Esophagus (tissue), 2 donors: Measurements from ENCODE around the gene SEMG1. TPM values are rescaled to one million over a fixed set of nuclear protein-coding genes. Genes with fewer than 3 reads are reported as not detected.

Experiments used
- H3K27ac ChIP-seq, 2 donors: one replicate each; pipeline ENCODE4 v1.5.1; 2013; ENCODE audit warnings: low read depth in 2 of 2, mild to moderate bottlenecking in 2 of 2, inconsistent platforms in 1 of 2, low read length in 1 of 2, moderate library complexity in 1 of 2
- H3K27me3 ChIP-seq, 2 donors: one replicate each; pipeline ENCODE4 v1.6.1; 2013; ENCODE audit warnings: low read length in 2 of 2, control low read depth in 1 of 2, mild to moderate bottlenecking in 1 of 2; ENCODE audit not compliant: insufficient read depth in 2 of 2, control insufficient read depth in 1 of 2
- H3K36me3 ChIP-seq, 2 donors: one replicate each; pipeline ENCODE4 v1.6.1; 2013; ENCODE audit warnings: low read length in 1 of 2; ENCODE audit not compliant: control insufficient read depth in 2 of 2, insufficient read depth in 2 of 2
- H3K4me1 ChIP-seq, 2 donors: one replicate each; pipeline ENCODE4 v1.6.1; 2013; ENCODE audit warnings: low read length in 1 of 2; ENCODE audit not compliant: control insufficient read depth in 2 of 2, insufficient read depth in 2 of 2
- H3K4me3 ChIP-seq, 2 donors: one replicate each; pipeline ENCODE4 v1.5.1; 2013; ENCODE audit warnings: low read length in 2 of 2, mild to moderate bottlenecking in 2 of 2, low read depth in 1 of 2, moderate library complexity in 1 of 2
- H3K9me3 ChIP-seq, 2 donors: one replicate each; pipeline ENCODE4 v1.6.1; 2013; ENCODE audit warnings: mild to moderate bottlenecking in 2 of 2, low read depth in 1 of 2, low read length in 1 of 2, moderate library complexity in 1 of 2; ENCODE audit not compliant: control insufficient read depth in 2 of 2, insufficient read depth in 1 of 2
- WGBS, 2 donors: extraction: QIAGEN DNeasy Blood & Tissue Kit; methylation state at CpG; one replicate each; pipeline ENCODE4 v1.1.7; 2013; 5-methylcytosine and 5-hydroxymethylcytosine counted together
- polyA plus RNA-seq, 2 donors: library from polyadenylated mRNA; stranded (reverse); fragments of 200-250 nt; gene quantifications; one replicate each; pipeline ENCODE4 v1.2.3, GENCODE V29; 2013
- donor health status: healthy with polysubstance abuse.
- donor health status: Bipolar disorder and iron deficiency.

The SEMG1 gene
- polyA plus RNA-seq, 2 donors = not detected

DNA sequence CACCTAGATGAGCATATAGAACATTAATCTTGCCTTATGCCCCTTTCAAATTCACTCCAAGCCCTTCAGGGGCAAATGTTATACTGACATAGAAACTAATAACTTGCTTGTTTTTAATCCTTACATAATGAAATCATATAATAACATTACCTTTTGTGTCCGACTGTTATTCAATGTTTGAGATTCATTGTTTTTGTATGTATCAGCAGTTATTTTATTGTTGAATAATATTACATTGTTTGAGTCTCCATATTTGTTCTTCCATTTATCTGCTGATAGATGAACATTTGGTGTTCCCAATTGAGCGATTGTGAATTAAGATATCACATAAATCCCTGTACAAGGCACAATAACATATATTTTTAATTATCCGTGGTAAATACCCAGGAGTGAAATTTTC is 6.0 kb downstream of the SEMG1 start:
- no peaks in the 10 kb centered on the region for H3K4me1 ChIP-seq
- H3K27me3 ChIP-seq = peaks cover 0 to 4% of the 10 kb centered on the region in 2 donors
- no peak overlapping the region for H3K27ac ChIP-seq
- 85 to 86% methylated on average over 3 of the region's 3 CpGs for WGBS, 2 donors
- no peaks in the 10 kb centered on the region for H3K9me3 ChIP-seq
- no peaks in the 10 kb centered on the region for H3K36me3 ChIP-seq
- no peak overlapping the region for H3K4me3 ChIP-seq

DNA sequence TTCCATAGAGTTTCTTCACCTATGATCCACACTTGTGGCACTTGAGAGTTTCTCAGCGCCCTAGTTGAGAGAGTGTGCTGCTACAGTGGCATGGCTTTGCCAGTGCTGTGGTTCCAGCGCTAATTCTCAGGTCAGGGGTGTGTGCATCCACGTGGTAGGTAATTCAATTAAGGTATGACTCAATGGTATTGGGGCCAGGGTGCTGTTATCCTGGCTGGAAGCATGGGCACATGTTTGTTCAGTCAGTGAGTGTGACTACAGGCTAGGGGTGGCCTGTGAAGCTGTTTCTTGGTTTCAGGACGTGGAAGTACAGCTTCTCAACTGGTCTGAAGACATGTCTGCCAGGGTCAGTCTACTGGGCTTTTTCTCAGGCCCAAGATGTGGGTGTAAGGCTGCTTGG is 11.3 kb downstream of the SEMG1 start:
- Histone ChIP-seq H3K4me3 (no peak overlapping the region), H3K4me1 (peaks cover 0 to 3% of the 10 kb centered on the region in 2 donors), H3K27me3 (no peaks in the 10 kb centered on the region), H3K36me3 (no peaks in the 10 kb centered on the region), H3K27ac (no peak overlapping the region), H3K9me3 (no peaks in the 10 kb centered on the region)
- WGBS, 2 donors = 66 to 70% methylated on average over 4 of the region's 4 CpGs

DNA sequence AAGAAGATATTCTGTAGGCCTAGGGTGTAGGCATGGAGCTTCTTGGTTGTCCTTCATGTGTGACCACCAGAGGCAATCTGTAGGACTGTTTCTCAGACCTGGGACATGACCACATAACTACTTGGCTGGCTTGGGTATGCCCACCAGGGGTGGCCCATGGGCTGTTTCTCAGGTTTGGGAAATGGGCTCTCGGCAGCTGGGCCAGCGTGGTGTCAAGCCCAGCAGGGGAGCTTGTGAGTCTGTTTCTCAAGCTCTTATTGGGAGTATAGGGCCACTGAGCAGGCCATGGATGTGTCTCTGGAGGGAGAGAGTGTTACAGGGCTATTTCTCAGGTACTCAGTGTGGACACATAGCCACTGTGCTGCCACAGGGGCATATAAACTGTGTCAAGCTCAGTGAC is 11.8 kb downstream of the SEMG1 start:
- 86 to 92% methylated on average over 2 of the region's 2 CpGs for WGBS, 2 donors
- H3K27me3 ChIP-seq = no peaks in the 10 kb centered on the region
- no peaks in the 10 kb centered on the region for H3K36me3 ChIP-seq
- no peak overlapping the region for H3K27ac ChIP-seq
- H3K4me1 ChIP-seq = peaks cover 0 to 3% of the 10 kb centered on the region in 2 donors
- no peak overlapping the region for H3K4me3 ChIP-seq
- no peaks in the 10 kb centered on the region for H3K9me3 ChIP-seq

DNA sequence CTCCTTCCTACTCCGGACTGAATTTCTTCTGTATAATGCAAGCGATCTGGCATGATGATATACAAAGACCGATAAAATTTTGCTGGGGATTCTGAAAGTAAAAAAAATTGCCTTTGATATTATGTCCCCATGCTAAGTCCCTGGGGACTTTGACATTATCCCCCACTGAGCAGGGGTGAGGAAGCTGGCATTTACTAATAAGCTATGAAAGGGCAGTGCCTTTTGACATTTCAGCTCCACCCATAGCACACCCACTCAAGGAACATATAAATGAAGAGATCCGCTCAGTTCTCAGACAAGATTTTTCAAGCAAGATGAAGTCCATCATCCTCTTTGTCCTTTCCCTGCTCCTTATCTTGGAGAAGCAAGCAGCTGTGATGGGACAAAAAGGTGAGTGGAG is 14.2 kb downstream of the SEMG1 start, which contains the start of gene SEMG2:
Gene SEMG2 (plus strand): TSS at position 298 of the 400 bp plus-strand sequence. CDS start 17 bp downstream, at position 315.
- no peaks in the 10 kb centered on the region for H3K36me3 ChIP-seq
- WGBS, 2 donors = 91 to 94% methylated on average over 4 of the region's 4 CpGs
- H3K4me1 ChIP-seq = peaks cover 0 to 3% of the 10 kb centered on the region in 2 donors
- no peaks in the 10 kb centered on the region for H3K27me3 ChIP-seq
- H3K27ac ChIP-seq = no peak within 1 kb of the TSS
- no peaks in the 10 kb centered on the region for H3K9me3 ChIP-seq
- no peak within 1 kb of the TSS for H3K4me3 ChIP-seq

DNA sequence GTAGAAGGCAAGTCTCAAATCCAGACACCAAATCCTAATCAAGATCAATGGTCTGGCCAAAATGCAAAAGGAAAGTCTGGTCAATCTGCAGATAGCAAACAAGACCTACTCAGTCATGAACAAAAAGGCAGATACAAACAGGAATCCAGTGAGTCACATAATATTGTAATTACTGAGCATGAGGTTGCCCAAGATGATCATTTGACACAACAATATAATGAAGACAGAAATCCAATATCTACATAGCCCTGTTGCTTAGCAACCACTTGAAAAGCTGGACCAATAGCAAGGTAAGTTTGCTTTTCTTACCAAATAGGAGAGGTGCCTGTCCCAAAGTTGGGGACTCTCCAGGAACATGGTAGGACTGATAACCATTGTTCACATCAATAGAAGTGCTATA is 16.3 kb downstream of the SEMG1 start:
- Histone ChIP-seq H3K27me3 (no peaks in the 10 kb centered on the region), H3K27ac (no peak overlapping the region), H3K36me3 (no peaks in the 10 kb centered on the region), H3K9me3 (no peaks in the 10 kb centered on the region), H3K4me3 (no peak overlapping the region), H3K4me1 (peaks cover 0 to under 1% of the 10 kb centered on the region in 2 donors)

DNA sequence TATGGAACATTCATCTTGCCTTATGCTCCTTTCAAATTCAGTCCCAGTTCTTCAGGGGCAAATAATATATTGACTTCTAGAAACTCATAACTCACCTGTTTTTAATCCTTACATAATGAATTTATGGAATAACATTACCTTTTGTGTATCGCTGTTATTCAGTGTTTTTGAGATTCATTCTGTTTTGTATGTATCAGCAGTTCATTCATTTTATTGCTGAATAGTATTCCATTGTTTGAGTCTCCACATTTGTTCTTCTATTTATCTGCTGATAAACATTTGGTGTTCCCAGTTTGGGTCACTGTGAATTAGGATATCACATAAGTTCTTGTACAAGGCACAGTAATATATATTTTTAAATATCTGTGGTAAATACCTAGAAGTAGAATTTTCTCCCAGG is 19.5 kb downstream of the SEMG1 start:
- WGBS, 2 donors = 76% methylated on average over 1 of the region's 1 CpG
- Histone ChIP-seq H3K9me3 (no peaks in the 10 kb centered on the region), H3K27me3 (no peaks in the 10 kb centered on the region), H3K27ac (no peak overlapping the region), H3K4me3 (no peak overlapping the region), H3K4me1 (no peaks in the 10 kb centered on the region), H3K36me3 (no peaks in the 10 kb centered on the region)

DNA sequence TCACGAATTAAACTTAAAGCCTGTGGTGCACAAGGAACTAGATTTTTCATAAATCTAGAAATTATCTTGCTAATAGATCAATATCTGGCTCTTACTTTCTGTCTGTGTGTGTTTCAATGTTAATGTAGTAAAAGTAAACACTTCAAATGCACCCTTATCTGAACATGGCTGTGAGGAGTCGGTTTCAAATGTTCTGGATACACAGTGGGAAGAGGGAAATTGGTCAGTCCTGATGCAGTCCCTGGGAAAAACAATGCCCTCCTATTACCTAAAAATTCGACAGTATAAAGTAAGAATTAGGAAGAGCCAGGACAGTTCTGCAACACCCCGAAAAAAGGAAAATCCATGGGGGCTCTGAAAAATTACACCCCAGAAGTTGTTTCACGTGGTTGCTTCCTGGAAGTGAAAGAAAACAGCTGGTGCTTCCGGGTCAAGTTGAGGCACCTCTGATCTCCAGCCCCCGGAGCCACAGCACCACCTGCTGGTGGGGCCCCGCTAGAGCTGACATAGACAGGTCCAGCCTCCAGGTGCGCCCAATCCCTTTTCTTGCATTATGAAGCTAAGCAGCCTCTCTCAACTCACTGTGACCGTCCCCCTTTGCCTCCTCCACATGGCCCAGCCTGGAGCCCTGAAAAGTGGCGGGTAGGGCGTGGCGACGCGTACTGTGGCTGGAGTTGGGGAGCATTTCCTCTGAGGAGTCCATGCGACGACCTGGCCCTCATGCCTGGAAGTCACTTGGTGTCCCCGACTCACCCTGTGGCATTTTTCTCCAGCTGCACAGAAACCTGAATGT is 22.6 kb downstream of the SEMG1 start:
- Histone ChIP-seq H3K4me1 (no peaks in the 10 kb centered on the region), H3K4me3 (no peak overlapping the region), H3K27me3 (no peaks in the 10 kb centered on the region), H3K36me3 (no peaks in the 10 kb centered on the region), H3K9me3 (no peaks in the 10 kb centered on the region), H3K27ac (no peak overlapping the region)
- WGBS, 2 donors = 55 to 65% methylated on average over 18 of the region's 18 CpGs

DNA sequence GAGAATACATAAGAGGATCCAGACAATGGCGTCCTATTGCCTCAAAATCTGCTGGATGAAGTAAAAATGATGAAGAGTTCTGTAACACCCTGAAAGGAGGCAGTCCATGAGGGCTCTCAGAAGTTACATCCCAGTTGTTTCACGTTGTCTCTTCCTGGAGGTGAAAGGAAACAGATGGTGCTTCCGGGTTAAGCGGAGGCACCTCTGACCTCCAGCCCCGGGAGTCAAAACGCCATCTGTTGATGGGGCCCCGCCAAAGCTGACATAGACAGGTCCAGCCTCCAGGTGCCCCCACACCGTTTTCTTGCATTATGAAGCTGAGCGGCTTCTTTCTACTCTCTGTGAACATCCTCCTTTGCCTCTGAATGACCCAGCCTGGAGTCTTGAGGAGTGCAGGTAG is 23.8 kb downstream of the SEMG1 start:
- Histone ChIP-seq H3K36me3 (no peaks in the 10 kb centered on the region), H3K4me3 (no peak overlapping the region), H3K27ac (no peak overlapping the region), H3K4me1 (no peaks in the 10 kb centered on the region), H3K27me3 (no peaks in the 10 kb centered on the region), H3K9me3 (peaks cover 0 to 5% of the 10 kb centered on the region in 2 donors)
- WGBS, 2 donors = 66 to 67% methylated on average over 9 of the region's 9 CpGs

DNA sequence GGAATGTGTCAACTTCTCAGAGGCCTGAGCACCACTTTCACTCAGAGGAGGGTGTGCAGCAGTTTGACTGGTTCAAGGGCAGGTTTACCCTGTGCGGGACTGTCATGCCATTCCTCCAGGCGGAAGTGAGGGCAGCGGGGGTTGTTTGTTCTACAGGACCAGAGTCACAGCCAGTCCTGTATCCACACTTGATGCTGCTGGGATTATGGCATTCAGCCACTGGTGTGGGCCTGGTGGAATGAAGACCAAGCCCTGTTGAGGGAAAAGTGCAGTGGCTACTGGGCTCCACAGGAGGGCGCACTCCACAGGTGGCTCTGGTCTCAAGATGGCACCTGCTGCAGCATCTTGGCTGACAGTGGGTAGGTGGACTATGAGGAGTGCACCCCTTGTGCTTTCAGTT is 29.2 kb downstream of the SEMG1 start:
- no peak overlapping the region for H3K4me3 ChIP-seq
- no peaks in the 10 kb centered on the region for H3K27me3 ChIP-seq
- WGBS, 2 donors = 63 to 65% methylated on average over 4 of the region's 4 CpGs
- H3K9me3 ChIP-seq = peaks cover 0 to 9% of the 10 kb centered on the region in 2 donors
- no peak overlapping the region for H3K27ac ChIP-seq
- no peaks in the 10 kb centered on the region for H3K4me1 ChIP-seq
- H3K36me3 ChIP-seq = no peaks in the 10 kb centered on the region

DNA sequence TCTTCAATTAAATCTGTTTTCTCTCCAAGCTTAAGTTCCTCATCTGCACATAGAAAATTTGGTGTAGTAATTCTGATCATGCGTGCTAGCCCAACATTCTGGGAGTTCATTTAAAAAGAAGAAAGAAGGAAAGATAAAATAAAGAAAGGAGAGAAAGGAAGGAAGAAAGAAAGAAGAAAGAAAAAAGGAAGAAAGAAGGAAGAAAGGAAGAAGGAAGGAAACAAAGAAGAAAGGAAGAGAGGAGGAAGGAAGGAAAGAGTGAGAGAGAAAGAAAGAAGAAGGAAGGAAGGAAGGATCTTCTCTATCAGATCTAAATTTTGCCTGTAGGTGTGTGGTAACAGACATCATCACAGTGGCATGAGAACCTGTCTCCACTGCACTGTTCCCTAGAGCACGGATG is 31.3 kb downstream of the SEMG1 start:
- 90% methylated on average over 2 of the region's 2 CpGs for WGBS, 2 donors

More for the DNA sequence above, 31.3 kb downstream of the SEMG1 start:
- H3K4me3 ChIP-seq = no peak overlapping the region
- H3K27ac ChIP-seq = no peak overlapping the region
- peaks cover 0 to 9% of the 10 kb centered on the region in 2 donors for H3K9me3 ChIP-seq
- H3K4me1 ChIP-seq = no peaks in the 10 kb centered on the region
- H3K36me3 ChIP-seq = no peaks in the 10 kb centered on the region
- H3K27me3 ChIP-seq = no peaks in the 10 kb centered on the region
